Measurements from ENCODE around the gene KCNQ2.

KCNQ2 gene

GRCh38 chr20:63414720-63415430 is 57.6 kb downstream of the KCNQ2 start:
- DNase-seq: no peak

GRCh38 chr20:63413963-63414684 is 58.3 kb downstream of the KCNQ2 start:
- DNase-seq: no peak

- no peak for DNase-seq
Measured at GRCh38 chr20:63413323-63413722, 59.1 kb downstream of the KCNQ2 start.

GRCh38 chr20:63412889-63413288 is 59.6 kb downstream of the KCNQ2 start:
- DNase-seq: no peak

- DNase-seq: no peak
Measured at GRCh38 chr20:63411898-63412631, 60.4 kb downstream of the KCNQ2 start.

- no peak for DNase-seq
Measured at GRCh38 chr20:63411151-63411897, 61.1 kb downstream of the KCNQ2 start.

- DNase-seq: no peak
Measured at GRCh38 chr20:63409834-63410435, 62.5 kb downstream of the KCNQ2 start.

- no peak for DNase-seq
Measured at GRCh38 chr20:63409066-63409833, 63.2 kb downstream of the KCNQ2 start.

- DNase-seq: no peak
Measured at GRCh38 chr20:63408684-63409046, 63.8 kb downstream of the KCNQ2 start.

GRCh38 chr20:63407928-63408683 is 64.3 kb downstream of the KCNQ2 start:
- DNase-seq: no peak

- DNase-seq: no peak
Measured at GRCh38 chr20:63406617-63407245, 65.7 kb downstream of the KCNQ2 start.

- no peak for DNase-seq
Measured at GRCh38 chr20:63406011-63406410, 66.4 kb downstream of the KCNQ2 start.

- DNase-seq: no peak
Measured at GRCh38 chr20:63405102-63405730, 67.2 kb downstream of the KCNQ2 start.

- DNase-seq: no peak
Measured at GRCh38 chr20:63404129-63405085, 68.0 kb downstream of the KCNQ2 start.

- DNase-seq: no peak
Measured at GRCh38 chr20:63403403-63404105, 68.9 kb downstream of the KCNQ2 start.

GRCh38 chr20:63402860-63403220 is 69.6 kb downstream of the KCNQ2 start:
- DNase-seq: no peak

- DNase-seq: peak; percentile 20
Measured at GRCh38 chr20:63402181-63402859, 70.1 kb downstream of the KCNQ2 start.

Data from retina (tissue), 1 donor.